Measurements from ENCODE around the gene ATP13A1. TPM values are rescaled to one million over a fixed set of nuclear protein-coding genes. Genes with fewer than 3 reads are reported as not detected.
"Not testable (repeated sequence)": the region's sequence is repeated elsewhere in the genome, so short reads cannot be mapped to it uniquely, and the experiment has no call there.

ATP13A1 gene
- 10 to 100 TPM; 88.6 to 96.1 TPM for total RNA-seq

DNA sequence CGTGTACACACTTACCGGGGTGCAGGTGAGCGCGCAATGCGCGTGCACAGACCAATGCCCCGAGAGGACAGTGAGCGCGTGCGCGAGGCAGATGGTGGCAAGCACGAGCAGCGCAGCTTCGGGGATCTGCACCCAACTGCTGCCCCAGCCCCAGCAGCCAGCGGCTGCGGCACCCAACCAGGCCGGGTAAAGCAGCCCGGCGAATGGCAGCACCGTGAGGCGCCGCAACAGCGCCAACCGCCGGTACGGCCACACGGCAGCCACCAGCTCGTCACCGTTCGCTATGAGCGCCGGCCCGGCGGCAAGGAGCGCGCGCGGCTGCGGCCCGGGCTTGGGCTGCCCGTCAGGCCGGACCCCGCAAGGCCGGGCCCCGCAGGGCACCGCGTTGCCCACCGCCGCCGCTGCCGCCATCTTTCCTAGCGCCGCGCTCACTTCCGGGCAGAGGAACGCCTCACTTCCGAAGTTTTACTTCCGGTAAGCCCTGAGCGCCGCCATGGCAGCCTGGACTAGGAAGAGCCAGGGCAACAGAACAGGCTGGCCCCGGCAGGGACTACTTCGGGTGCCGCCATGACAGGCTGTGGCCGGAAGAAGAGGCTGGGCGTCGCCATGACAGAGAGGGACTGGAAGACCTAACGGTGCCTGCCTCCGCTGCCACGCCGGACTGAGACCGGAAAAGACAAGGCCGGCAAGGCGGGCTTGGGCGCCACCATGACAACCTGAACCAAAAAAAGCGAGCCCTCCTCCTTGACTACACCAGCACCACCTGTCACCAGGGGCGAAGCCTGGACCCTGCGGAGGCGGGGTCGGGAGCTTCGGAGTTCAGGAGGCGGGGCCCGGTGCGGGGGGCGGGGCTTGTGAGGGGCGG lies at the start of gene ATP13A1:
Gene ATP13A1, minus strand, starts transcription at position 421 of the 865 bp plus-strand sequence. Its CDS starts 10 bp downstream, at position 411.
- ChIA-PET CTCF (interaction anchor here (0.6 to 3.4 kb wide), 5 partner anchors 13 to 117 kb away, joined by 3 to 17 read pairs (median 5); partner anchors contain the start of gene GMIP), POLR2A (interaction anchor here (0.6 to 1.7 kb wide), 7 partner anchors 9 to 237 kb away, joined by 3 to 16 read pairs (median 5); partner anchors contain the start of genes ZNF506 and ZNF93)

DNA sequence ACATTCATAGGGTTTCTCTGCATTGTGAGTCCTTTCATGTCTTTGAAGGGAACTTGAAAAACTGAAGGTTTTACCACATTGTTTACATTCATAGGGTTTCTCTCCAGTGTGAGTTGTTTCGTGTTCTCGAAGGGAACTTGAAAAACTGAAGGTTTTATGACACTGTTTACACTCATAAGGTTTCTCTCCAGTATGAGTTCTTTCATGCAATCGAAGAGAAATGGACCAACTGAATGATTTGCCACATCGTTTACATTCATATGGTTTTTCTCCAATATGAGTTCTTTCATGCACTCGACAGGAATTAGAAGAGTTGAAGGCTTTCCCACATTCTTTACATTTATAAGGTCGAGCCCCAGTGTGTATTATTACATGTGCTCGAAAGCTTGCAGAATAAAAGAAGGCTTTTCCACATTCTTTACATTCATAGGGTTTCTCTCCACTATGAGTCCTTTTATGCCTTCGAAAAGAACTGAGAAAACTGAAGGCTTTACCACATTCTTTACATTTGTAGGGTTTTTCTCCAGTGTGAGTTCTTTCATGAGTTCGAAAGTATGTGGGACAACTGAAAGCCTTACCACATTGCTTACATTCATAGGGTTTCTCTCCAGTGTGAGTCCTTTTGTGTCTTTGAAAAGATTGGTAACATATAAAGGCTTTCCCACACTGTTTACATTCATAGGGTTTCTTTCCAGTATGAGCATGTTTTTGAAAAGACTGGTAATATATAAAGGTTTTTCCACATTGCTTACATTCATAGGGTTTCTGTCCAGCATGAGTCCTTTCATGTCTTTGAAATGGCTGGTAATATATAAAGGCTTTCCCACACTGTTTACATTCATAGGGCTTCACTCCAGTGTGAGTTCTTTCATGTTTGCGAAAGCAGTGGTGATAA lies 48.7 kb upstream of the ATP13A1 start:
- POLR2A ChIA-PET, result no interaction called here
- CTCF ChIA-PET, result no interaction called here

DNA sequence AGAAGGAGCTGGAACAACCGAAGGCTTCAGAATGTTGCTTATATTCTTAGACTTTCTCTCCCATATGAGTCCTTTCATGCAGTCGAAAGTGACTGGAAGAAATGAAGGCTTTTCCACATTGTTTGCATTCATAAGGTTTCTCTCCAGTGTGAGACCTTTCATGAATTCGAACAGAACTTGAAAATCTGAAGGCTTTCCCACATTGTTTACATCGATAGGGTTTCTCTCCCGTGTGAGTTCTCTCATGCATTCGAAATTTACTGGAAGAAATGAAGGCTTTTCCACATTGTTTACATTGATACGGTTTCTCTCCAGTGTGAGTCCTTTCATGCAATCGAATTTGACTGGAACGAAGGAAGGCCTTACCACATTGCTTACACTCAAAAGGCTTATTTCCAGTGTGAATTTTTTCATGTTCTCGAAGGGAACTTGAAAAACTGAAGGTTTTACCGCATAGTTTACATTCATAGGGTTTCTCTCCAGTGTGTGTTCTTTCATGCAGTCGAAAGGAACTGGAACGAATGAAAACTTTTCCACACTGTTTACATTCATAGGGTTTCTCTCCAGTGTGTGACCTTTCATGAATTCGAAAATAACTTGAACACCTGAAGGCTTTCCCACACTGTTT lies 47.9 kb upstream of the ATP13A1 start:
- ChIA-PET POLR2A (no interaction called here), CTCF (no interaction called here)

DNA sequence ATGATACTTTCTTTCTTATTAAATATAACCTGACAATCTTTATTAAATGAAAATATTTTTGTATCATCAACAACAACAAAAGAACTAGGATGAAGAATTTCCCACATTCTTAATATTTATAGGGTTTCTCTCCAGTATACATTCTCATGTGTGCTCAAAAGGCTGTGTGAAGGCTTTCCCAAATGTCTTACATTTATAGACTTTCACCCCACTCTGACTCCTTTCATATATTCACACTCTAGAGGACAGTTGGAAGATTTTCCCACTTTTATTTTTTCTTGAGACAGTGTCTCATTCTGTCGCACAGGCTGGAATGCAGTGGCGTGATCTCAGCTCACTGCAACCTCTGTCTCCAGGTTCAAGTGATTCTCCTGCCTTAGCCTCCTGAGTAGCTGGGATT lies 47.0 kb upstream of the ATP13A1 start:
- POLR2A ChIA-PET, result no interaction called here
- CTCF ChIA-PET, result no interaction called here

DNA sequence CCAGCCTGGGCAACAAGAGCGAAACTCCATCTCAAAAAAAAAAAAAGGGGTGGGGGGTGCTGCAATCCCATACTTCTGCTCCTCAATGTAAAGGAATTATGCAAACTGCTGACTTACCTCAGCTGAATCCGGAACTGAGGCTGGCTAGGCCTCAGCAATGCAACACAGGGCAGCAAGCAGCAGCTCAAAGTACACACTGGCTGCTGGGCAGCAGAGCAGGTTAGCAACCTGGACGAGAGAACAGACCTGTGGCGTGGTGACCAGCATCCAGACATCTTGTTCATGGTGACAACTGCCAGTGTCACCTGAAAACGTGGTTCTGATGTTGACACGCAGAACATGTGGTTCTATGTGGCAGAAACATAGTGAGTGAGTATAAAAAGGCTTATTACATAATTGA lies 41.4 kb upstream of the ATP13A1 start:
- CTCF ChIA-PET, result no interaction called here

DNA sequence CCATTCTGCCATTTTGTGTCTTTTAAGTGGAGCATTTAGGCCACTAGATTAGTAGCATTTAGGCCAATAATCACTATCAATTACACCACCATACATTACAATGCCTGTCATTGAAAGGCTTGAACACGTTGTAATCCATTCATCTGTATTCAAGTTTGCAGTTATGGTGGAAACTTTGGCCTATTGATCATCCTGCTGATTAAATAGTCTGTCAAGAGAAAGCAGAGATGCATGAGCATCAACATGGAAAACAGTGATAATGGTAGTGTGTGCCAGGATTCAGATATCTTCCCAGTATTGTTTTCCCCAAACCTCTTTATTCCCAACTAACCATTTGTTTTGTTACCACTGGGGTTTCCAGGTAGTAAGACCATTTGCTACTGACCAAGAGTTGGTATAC lies 37.0 kb upstream of the ATP13A1 start:
- POLR2A ChIA-PET, CTCF ChIA-PET: not testable (repeated sequence)

More for the DNA sequence above, 41.4 kb upstream of the ATP13A1 start:
- POLR2A ChIA-PET, result no interaction called here

DNA sequence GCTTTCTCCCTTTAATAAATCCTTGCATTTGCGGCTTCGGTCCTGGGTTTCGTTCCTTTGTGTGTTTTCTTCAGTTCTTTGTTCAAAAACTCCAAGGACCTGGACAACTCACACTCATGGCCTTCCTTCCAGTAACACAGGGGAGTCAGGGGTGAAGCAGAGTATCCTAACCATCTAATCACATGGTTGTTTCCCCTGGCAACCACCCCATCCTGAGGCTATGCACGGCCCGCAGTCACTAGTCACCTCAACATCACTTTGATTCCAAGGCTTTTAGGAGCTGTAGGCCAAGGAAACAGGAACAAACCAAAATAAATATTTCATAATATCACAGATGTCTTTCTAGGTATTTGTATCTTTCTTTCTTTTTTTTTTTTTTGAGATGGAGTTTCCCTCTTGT lies 34.1 kb upstream of the ATP13A1 start:
- POLR2A ChIA-PET, result interaction anchor here (0.6 kb wide), 1 partner anchor 35 kb away, joined by 3 read pairs; the partner anchor contains the start of gene ZNF14
- CTCF ChIA-PET, result no interaction called here

DNA sequence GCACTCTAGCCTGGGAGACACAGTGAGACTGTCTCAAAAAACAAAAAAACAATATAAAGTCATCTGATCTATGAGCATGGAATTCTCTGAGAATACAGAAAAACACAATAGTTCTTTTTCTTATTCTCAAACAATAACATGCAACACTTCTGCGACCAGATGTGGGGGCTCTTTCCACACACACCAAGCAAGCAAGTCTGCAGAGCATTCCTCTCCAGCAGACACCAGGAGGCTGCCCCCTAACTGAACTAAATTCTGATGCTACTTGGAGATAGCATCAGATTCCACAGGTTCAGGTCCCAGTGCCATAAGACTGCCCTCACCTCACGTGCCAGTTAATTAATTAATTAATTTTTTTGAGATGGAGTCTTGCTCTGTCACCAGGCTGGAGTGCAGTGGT lies 32.9 kb upstream of the ATP13A1 start:
- CTCF ChIA-PET, result no interaction called here
- POLR2A ChIA-PET, result no interaction called here

DNA sequence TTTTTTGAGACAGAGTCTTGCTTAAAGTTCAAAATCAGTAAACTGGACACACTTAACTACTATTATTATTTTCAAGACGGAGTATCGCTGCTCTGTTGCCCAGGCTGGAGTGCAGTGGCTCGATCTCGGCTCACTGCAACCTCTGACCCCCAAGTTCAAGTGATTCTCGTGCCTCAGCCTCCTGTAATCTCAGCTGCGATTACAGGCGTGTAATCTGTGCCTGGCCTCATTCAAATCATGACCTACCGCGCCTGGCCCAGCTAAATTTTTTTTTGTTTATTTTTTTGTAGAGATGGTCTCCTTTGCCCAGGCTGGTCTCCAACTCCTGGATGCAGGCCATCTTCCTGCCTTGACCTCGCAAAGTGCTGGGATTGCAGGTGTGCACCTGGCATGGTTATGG lies 28.2 kb upstream of the ATP13A1 start:
- ChIA-PET CTCF (no interaction called here), POLR2A (no interaction called here)

DNA sequence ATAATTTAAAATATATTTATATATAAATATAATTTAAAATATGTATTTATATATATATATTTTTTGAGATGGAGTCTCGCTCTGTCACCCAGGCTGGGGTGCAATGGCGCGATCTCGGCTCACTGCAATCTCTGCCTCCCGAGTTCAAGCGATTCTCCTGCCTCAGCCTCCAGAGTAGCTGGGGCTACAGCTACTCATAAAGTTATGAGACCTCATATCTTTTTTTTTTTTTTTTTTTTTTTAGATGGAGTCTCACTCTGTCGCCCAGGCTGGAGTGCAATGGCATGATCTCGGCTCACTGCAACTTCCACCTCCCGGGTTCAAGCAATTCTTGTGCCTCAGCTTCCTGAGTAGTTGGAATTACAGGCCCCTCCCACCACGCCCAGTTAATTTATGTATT lies 25.5 kb upstream of the ATP13A1 start:
- ChIA-PET POLR2A (interaction anchor here (0.6 kb wide), 2 partner anchors 16 to 549 kb away, joined by 3 to 4 read pairs; no protein-coding TSS in a partner anchor), CTCF (interaction anchor here (0.7 kb wide), 1 partner anchor 365 kb away, joined by 4 read pairs; no protein-coding TSS in a partner anchor)

DNA sequence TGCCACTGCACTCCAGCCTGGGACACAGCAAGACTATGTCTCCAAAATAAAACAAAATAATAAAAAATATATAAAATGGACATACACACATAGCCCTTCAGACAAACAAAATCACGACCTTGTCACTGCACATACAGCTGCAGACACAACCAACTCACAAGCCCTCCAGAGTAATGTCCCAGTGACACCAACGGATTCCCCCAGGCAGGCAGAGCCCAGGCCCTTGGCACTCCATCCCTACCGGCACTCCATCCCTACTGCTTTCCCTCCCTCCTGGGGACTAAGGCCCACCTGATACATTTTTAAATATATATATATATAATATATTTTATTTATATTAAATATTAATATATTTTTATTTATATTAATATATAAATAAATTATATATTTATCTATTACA lies 23.6 kb upstream of the ATP13A1 start:
- POLR2A ChIA-PET, result interaction anchor here (0.7 to 0.9 kb wide), 2 partner anchors 23 to 350 kb away, joined by 3 to 8 read pairs; no protein-coding TSS in a partner anchor
- CTCF ChIA-PET, result interaction anchor here (0.6 kb wide), 1 partner anchor 14 kb away, joined by 3 read pairs; no protein-coding TSS in a partner anchor

DNA sequence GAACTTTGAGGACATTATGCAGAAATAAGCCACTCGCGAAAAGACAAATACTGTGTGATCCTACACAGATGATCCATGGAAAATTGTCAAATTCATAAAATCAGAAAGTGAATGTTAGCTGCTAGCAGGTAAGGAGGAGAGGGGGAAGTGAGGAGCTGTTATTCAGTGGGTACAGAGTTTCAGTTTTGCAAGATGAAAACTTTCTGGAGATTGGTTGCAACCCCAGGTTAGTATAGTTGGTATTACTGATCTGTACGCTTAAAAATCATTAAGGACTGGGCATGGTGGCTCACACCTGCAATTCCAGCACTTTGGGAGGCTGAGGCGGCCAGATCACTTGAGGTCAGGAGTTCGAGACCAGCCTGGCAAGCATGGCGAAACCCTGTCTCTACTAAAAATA lies 23.1 kb upstream of the ATP13A1 start:
- ChIA-PET POLR2A (interaction anchor here (0.7 to 0.9 kb wide), 3 partner anchors 22 to 350 kb away, joined by 3 to 8 read pairs (median 3); no protein-coding TSS in a partner anchor), CTCF (interaction anchor here (0.6 kb wide), 2 partner anchors 13 to 139 kb away, joined by 3 read pairs; no protein-coding TSS in a partner anchor)

DNA sequence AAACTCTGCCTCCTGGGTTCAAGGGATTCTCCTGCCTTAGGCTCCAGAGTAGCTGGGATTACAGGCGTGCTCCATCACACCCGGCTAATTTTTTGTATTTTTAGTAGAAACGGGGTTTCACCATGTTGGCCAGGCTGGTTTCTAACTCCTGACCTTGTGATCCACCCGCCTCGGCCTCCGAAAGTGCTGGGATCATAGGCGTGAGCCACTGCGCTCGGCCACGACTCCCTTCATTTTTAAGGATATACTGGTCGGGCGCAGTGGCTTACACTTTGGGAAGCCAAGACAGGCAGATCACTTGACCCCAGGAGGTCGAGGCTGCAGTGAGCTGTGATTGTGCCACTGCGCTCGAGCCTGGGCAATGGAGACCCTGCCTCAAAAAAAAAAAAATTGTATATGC lies 22.6 kb upstream of the ATP13A1 start:
- POLR2A ChIA-PET, result interaction anchor here (0.7 to 0.9 kb wide), 2 partner anchors 22 to 23 kb away, joined by 3 to 8 read pairs; no protein-coding TSS in a partner anchor
- CTCF ChIA-PET, result interaction anchor here (0.6 to 0.8 kb wide), 2 partner anchors 10 to 140 kb away, joined by 3 read pairs; no protein-coding TSS in a partner anchor

DNA sequence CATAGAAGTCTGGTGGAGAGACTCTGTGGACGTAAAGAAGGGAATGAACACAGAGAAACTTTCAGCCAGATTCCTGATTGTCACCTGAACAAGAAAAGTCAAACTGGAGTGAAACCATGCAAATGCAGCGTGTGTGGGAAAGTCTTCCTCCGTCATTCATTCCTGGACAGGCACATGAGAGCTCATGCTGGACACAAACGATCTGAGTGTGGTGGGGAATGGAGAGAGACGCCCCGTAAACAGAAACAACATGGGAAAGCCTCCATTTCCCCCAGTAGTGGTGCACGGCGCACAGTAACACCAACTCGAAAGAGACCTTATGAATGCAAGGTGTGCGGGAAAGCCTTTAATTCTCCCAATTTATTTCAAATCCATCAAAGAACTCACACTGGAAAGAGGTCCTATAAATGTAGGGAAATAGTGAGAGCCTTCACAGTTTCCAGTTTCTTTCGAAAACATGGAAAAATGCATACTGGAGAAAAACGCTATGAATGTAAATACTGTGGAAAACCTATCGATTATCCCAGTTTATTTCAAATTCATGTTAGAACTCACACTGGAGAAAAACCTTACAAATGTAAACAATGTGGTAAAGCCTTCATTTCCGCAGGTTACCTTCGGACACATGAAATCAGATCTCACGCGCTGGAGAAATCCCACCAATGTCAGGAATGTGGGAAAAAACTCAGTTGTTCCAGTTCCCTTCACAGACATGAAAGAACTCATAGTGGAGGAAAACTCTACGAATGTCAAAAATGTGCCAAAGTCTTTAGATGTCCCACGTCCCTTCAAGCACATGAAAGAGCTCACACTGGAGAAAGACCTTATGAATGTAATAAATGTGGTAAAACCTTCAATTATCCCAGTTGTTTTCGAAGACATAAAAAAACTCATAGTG lies 15.9 kb upstream of the ATP13A1 start:
- CTCF ChIA-PET, result interaction anchor here (0.7 to 1.1 kb wide), 2 partner anchors 8 to 264 kb away, joined by 3 to 4 read pairs; no protein-coding TSS in a partner anchor
- POLR2A ChIA-PET, result interaction anchor here (0.7 kb wide), 2 partner anchors 45 to 109 kb away, joined by 3 to 5 read pairs; no protein-coding TSS in a partner anchor

DNA sequence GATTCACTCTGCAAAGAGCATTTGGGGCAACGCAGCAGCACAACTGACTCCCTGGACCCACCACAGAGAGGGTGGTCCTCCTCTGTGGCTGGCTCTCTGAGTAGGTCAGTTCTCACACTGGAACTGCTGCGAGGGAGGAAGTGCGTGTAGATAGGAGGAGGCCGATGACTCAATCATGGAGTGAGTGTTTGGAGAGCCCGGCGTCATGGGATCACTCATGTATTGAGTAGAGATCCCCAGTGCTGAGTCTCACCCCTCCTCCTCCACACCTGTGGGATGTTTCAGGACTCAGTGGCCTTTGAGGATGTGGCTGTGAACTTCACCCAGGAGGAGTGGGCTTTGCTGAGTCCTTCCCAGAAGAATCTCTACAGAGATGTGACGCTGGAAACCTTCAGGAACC lies 14.1 kb upstream of the ATP13A1 start:
- ChIA-PET CTCF (no interaction called here), POLR2A (no interaction called here)

DNA sequence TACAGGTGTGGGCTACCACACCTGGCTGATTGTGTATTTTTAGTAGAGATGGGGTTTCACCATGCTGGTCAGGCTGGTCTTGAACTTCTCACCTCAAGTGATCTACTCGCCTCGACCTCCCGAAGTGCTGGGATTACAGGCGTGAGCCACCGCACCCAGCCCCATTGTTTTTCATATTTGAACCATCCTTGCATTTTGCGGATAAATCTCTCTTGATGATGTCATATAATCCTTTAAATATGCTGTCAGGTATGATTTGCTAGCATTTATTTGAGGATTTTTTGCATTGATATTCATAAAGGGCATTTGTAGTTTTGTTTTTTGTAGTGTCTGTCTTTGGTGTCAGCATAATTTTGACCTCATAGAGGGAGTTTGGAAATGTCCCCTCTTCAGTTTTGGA lies 10.8 kb upstream of the ATP13A1 start:
- POLR2A ChIA-PET, result no interaction called here
- CTCF ChIA-PET, result no interaction called here

DNA sequence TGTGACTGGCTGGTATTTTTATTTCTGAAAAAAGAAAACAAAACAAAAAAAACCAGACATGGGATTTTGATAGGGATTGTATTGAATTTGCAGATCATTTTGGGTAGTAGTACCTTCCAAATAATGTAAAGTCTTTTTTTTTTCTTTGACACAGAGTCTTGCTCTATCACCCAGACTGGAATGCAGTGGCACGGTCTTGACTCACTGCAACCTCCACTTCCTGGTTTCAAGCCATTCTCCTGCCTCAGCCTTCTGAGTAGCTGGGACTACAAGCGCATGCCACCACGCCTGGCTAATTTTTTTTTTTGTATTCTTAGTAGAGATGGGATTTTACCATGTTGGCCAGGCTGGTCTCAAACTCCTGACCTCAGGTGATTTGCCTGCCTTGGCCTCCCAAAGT lies 9.3 kb upstream of the ATP13A1 start:
- CTCF ChIA-PET, result interaction anchor here (0.7 kb wide), 1 partner anchor 14 kb away, joined by 3 read pairs; no protein-coding TSS in a partner anchor
- POLR2A ChIA-PET, result interaction anchor here (0.7 kb wide), 3 partner anchors 9 to 16 kb away, joined by 4 to 5 read pairs (median 5); partner anchors contain the start of gene ATP13A1

DNA sequence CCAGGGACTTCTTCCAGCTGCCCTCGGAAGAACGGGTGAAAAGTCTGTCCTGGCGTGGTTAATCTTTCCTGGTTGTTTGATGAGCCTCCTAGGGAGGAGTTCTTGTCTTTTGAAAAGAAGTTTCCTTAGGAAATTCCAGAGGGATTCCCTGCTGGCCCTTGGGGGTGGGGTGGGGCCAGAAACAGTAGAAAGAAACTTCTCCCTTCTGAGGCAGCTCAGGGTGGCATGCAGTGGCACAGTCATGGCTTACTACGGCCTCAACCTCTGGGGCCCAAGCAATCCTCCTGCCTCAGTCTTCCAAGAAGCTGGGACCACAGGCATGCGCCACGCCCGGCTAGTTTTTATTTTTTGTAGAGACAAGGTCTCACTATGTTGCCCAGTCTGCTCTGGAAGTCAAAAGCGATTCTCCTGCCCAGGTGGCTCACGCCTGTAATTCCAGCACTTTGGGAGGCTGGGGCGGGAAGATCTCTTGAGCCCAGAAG lies 6.6 kb upstream of the ATP13A1 start:
- POLR2A ChIA-PET, result interaction anchor here (0.7 to 2.2 kb wide), 4 partner anchors 72 to 230 kb away, joined by 3 to 14 read pairs (median 4); partner anchors contain the start of gene ZNF93

More for the DNA sequence above, 6.6 kb upstream of the ATP13A1 start:
- CTCF ChIA-PET, result interaction anchor here (1.5 kb wide), 1 partner anchor 120 kb away, joined by 3 read pairs; no protein-coding TSS in a partner anchor

Data from activated CD8-positive, alpha-beta memory T cell treated with anti-CD3 and anti-CD28 coated beads for 36 hours (primary cell).